Measurements from ENCODE around the gene HSPA1L.
A peak's percentile ranks its signal among the peaks of the same experiment; 100 is the strongest.

HSPA1L gene

GRCh38 chr6:31781244-31782125, 33.6 kb downstream of the HSPA1L start:
- DNase-seq = no peak

DNA sequence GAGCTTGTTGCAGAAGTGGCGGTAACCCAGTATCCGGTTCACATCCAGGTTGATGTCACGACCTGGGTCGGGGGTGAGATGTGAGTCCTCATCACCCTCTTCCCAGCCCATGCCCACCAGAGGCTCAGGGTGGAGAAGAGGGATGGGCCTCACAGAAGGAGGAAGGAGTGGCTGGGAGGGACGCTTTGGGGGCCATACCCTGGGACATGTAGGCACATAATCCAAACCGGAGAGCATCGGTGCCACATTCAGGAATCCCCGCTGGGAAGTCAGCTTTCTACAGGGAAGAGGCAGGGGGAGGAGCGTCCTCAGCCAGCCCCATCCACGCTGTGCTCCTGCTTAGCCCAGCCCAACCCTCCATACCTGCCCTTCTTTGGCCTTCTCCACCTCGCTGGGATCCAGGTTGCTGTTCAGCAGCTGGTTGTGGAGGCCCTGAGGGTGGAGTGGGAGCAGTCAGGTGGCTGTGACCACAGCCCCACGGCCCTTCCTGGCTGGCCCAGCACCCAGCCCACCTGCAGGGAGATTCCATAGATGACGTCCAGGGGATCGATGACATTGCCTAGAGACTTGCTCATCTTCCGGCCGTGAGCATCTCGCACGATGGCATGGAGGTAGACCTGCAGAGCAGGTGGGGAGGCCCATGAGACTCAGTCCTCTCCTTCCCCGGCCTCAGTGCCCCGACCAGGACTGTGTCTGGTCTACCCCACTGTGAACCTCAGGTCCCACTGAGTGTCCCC, 34.4 kb downstream of the HSPA1L start:
- no peak for DNase-seq

DNA sequence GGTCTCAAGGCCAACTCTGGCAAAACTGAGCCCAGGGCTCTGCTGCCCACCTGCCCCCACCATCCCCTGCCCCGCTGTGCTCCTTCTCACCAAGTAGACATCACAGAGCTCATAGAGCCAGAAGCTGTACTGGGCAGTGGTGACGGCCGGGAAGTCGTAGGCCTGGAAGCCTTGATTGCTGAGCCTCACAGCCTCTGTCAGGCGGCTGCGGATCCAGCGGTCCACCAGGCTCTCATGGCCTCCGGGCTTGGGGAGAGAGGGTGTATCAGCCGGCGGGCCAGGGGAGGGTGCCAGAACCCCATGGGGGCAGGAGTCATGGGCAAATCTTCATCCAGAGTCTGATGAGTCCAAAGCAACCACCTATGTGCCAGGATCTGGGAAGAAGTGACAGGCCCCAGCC, 35.2 kb downstream of the HSPA1L start:
- DNase-seq = no peak

- DNase-seq = no peak
Measured at GRCh38 chr6:31778999-31779885, 35.8 kb downstream of the HSPA1L start.

GRCh38 chr6:31778193-31778592, 36.9 kb downstream of the HSPA1L start:
- DNase-seq = no peak

DNA sequence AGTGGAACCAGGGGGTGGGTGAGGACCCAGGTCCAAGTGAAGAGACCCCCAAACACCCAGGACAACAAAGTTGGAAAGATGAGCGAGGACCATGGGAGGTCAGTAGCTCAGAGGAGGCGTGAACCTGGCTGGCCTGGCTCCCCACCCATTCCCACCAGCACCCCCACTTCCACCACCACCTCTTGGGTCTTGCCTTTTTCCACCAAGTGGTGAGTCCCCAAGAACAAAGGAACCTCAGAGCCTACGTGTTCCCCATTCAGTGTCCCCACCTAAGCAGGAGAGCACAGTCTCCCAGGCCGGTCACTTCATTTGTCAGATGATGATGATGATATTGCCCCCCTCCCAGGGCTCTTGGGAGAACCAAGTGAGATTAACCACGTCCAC, 37.4 kb downstream of the HSPA1L start:
- DNase-seq = no peak

- DNase-seq = peak; percentile 57
Measured at GRCh38 chr6:31776989-31777666, 38.0 kb downstream of the HSPA1L start, which contains the start of gene VWA7. Gene VWA7 (minus strand): TSS chr6:31777328. CDS start chr6:31776779, 549 bp downstream.

DNA sequence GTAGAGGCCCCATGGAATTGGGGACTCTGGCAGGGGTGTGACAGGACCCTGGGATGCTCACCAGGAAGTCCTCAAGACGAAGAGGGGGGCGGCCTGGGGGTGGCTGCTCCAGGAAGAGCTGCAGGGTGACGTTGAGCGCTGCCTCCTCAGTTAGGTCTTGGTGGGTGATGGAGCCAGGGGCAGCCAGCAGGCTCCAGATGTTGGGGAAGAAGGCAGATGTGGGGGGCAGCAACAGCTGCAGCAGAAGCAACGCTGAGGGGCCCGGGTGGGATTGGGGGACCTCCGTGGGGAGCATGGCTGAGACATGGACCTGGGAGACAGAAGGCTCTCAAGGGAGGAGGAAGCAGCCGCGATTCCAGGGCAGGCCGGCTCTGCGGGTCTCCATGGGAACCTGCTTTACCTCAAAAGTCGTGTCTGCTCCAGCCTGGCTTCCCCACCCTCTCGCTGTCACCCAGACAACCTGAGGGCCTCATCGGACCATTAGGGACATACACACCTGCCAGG, 38.5 kb downstream of the HSPA1L start:
- no peak for DNase-seq

GRCh38 chr6:31775633-31776484, 39.2 kb downstream of the HSPA1L start:
- no peak for DNase-seq

DNA sequence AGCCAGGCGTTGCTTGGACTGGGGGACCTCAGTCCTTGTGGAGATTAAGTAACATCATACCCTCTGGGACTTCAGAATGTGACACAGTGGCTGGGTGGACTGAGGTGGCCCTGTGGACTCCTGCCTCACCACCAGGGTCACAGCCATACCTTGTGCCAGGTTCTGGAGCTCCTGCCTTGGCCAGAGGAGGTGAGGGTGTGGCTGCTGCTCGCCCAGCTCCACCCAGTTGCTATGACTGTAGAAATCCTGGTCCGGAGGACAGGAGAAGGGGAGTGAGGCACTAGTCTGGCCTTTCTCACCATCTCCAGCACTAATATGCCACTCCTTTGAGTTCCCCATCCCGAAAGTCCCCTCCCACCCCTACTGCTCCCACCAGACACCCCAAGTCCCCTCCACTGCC, 39.9 kb downstream of the HSPA1L start:
- DNase-seq = no peak

DNA sequence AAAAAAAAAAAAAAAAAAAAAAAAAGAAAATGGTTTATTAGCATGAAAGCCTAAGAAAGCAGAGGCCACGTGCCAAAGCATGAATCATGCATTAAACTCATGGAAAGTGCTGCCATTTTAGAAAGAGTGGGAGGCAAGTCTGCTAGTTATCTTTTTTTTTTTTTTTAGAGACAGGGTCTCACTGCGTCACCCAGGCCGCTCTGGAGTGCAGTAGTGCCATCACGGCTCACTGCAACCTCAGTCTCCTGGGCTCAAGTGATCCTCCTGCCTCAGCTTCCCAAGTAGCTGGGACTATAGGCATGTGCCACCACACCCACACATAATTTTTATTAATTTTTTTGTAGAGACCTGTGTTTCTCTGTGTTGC, 43.1 kb downstream of the HSPA1L start:
- DNase-seq = no peak

DNA sequence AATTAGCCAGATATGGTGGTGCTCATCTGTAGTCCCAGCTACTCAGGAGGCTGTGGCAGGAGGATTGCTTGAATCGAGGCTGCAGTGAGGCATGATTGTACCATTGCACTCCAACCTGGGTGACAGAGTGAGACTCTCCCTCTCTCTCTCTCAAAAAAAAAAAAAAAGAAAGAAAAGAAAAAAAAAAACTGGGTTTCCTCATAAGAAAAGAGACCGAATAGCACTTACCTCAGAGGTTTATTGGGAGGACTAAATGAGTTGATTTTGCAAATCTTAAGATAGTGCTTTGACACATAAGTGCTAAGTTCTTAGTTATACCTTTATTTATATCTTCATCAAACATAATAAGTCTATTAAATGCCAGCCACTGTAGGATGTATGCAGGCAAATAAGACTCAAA, 44.2 kb downstream of the HSPA1L start:
- DNase-seq = no peak

DNA sequence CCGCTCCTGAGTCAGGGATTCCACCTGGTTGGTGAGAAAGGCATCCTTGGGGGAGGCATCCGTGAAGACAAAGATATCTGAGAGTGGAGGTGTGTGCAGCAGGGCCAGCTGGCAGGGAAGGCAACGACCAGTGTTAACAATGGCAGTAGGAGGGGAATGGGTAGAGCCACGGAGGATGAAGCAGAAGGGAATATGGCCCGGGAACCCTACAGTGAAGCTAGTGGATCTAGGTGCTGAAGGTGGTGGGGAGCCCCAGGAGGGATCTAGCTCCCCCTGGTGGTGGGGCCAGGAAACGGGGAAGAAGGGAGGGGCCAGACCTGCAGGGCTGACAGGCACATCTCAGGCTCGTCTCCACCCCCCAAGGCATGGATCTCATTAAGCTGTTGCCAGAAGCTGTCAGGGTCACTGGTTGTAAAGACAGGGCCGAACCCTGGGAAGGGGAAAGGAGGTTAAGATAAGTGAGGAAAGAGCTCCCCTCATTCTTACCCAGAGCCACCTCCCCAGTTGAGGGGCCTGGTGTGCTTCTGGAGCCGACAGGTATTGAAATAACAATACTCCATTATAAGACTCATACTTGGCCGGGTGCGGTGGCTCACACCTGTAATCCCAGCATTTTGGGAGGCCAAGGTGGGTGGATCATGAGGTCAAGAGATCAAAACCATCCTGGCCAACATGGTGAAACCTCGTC, 45.3 kb downstream of the HSPA1L start:
- DNase-seq = no peak

DNA sequence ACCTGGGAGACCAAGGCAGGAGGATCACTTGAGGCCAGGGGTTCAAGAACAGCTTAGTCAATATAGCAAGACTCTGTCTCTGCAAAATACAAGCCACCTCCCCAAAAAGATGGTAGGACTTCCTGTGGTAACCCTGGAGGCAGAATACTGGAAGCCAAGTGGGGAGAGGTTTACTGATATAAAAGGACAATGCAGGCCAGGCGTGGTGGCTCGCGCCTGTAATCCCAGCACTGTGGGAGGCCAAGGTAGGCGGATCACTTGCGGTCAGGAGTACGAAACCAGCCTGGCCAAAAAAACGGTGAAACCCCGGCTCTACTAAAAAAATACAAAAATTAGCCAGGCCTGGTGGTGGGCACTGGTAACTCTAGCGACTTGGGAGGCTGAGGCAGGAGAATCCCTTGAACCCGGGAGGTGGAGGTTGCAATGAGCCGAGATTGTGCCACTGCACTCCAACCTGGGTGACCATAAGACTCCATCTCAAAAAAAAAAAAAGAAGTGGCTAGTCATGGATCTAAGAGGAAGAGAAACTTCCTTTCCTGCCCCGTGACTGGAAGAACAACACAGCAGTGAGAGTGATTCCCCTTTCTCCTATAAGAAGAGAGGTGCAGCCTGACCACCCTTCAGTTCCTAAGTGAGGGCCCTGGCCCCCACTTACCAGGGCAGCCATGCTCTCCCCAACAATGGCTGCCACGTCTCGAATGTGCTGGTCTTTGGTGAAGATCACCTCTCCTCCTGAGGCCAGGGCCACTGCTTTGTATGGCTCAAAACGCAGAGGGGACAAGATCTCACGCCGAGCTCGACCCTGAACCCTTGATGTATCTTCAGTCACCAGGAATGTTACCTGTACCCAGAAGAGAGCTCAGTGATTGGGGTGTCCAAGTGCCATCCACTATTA, 46.5 kb downstream of the HSPA1L start:
- no peak for DNase-seq

DNA sequence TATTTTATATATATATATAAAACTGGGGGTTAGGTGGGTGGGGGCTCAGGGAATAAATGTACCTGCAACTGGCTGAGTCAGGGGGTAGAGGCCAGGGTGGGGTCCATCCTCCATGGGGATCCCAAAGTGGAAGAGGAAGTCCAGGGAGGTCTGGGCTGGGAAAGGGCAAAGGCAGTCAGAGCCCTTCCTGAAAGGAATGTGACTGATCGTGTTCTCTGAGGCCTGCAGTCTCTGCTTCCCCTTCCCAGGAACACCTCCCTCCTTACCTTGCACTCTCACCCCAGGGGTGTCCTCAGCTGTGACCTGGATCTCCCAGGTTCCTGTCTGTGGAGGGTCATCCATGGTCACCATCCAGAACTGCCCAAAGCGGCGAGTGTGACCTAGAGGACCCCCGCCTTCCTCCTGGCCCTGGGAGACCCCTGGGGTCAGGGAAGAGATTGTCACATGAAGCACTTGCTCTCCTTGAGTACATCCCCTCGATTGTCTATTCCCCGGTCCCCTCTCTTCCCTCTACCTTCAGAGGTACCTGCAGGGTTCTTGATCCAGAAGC, 47.9 kb downstream of the HSPA1L start:
- DNase-seq = no peak

GRCh38 chr6:31765910-31766794, 48.9 kb downstream of the HSPA1L start:
- no peak for DNase-seq

GRCh38 chr6:31765559-31765909, 49.5 kb downstream of the HSPA1L start:
- no peak for DNase-seq

DNA sequence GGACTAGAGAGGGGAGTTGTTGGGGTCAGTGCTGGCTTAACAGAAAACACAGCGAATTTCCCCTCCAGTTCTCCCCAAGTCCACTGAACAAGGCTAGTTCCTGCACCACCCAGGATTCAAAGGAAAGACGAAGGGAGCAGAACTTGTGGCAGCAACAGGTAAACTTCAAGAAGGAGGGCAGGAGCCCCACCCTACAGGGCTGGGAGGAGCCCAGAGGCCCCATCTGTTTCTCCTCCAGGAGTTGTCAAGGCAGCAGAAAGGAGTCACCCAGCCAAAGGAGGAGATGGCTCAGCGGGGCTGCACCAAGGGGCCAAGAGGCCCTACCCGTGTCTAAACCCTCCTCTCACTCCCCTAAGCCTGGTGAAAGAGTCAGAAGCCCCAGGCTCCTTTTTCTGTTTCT, 50.9 kb downstream of the HSPA1L start:
- no peak for DNase-seq

DNA sequence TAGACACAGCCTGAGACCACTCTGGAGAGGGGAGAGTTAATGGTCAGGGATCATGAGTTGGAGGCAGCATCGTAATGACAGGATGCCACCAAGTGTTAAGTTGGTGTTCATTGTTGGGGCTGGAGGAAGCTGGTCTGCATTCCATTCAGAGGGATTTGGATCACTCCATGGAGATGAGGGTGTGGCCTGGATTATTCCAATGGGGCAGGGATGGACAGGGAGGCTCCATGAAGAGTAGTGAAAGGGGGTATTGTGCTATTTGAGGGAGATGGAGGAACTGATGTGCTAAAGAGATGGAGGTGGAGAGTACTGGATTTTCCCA, 51.5 kb downstream of the HSPA1L start:
- DNase-seq = no peak

All from left hindlimb (tissue), 1 donor.